Aorta (tissue), 5 donors: Measurements from ENCODE around the gene TNPO1. TPM values are rescaled to one million over a fixed set of nuclear protein-coding genes. Genes with fewer than 3 reads are reported as not detected.

ENCODE experiments used
- ATAC-seq: fragments of 200-7000 bp; cut with Tn5 transposase; one replicate; pipeline ENCODE4 v1.9.1; 2022; ENCODE audit warnings: moderate library complexity; ENCODE audit not compliant: low FRiP score
- DNase-seq, 2 donors: peaks; one replicate each; pipeline ENCODE4 v3.0.0-alpha.2; 2020
- H3K27ac ChIP-seq, 2 donors: one replicate each; pipeline ENCODE4 v1.5.1; 2013; ENCODE audit warnings: low read length in 2 of 2, mild to moderate bottlenecking in 2 of 2, moderate library complexity in 2 of 2, control low read depth in 1 of 2, inconsistent platforms in 1 of 2, low read depth in 1 of 2
- H3K27me3 ChIP-seq, 2 donors: one replicate each; pipeline ENCODE4 v1.6.1; 2013; ENCODE audit warnings: control low read depth in 1 of 2, low read length in 1 of 2, mild to moderate bottlenecking in 1 of 2, moderate library complexity in 1 of 2; ENCODE audit not compliant: insufficient read depth in 2 of 2, control insufficient read depth in 1 of 2
- H3K36me3 ChIP-seq, 2 donors: one replicate each; pipeline ENCODE4 v1.6.1; 2013; ENCODE audit warnings: control low read depth in 1 of 2, low read length in 1 of 2, mild to moderate bottlenecking in 1 of 2; ENCODE audit not compliant: insufficient read depth in 2 of 2, control insufficient read depth in 1 of 2
- H3K4me1 ChIP-seq, 2 donors: one replicate each; pipeline ENCODE4 v1.6.1; 2013; ENCODE audit warnings: low read length in 2 of 2, control low read depth in 1 of 2, mild to moderate bottlenecking in 1 of 2, moderate library complexity in 1 of 2; ENCODE audit not compliant: insufficient read depth in 2 of 2, control insufficient read depth in 1 of 2
- H3K4me3 ChIP-seq, 2 donors: one replicate each; pipeline ENCODE4 v1.5.1; 2013; ENCODE audit warnings: low read length in 2 of 2, control low read depth in 1 of 2, mild to moderate bottlenecking in 1 of 2
- H3K9me3 ChIP-seq: one replicate; pipeline ENCODE4 v1.6.1; 2013; ENCODE audit warnings: mild to moderate bottlenecking, low read length; ENCODE audit not compliant: control insufficient read depth
- WGBS, 2 donors: extraction: QIAGEN DNeasy Blood & Tissue Kit; methylation state at CpG; one replicate each; pipeline ENCODE4 v1.1.7; 2013; 5-methylcytosine and 5-hydroxymethylcytosine counted together
- intact Hi-C, 2 donors: fragments of 100-400 bp; cut with DNase I; formaldehyde crosslinking; loops; one replicate each; pipeline versions ENCODE4 v1.14.2 to v1.15.0; 2022
- polyA plus RNA-seq, 2 donors: library from polyadenylated mRNA; stranded (reverse); fragments of 200-250 nt; gene quantifications; one replicate each; pipeline ENCODE4 v1.2.3, GENCODE V29; 2013
- total RNA-seq, 2 donors: library from RNA; stranded (reverse); fragmentation: NEBNext Ultra II Directional; extraction: Animal tissue kit (Norgen Biotek cat#: 25700); gene quantifications; one replicate each; pipeline ENCODE4 v1.2.1, GENCODE V29; 2021
- donor health status: healthy with polysubstance abuse.
- donor health status: Bipolar disorder and iron deficiency.
- donor health status: DM: no; HTN: no; CAD: no.
- donor health status: DM: no; HTN: no; CAD: no.
- donor health status: DM: yes; HTN: yes; CAD: no.

Gene TNPO1
- total and polyA plus RNA-seq, 4 donors = 11.2 to 113 (median 53.1) TPM

- 93 to 94% methylated on average over 7 of the region's 7 CpGs for WGBS, 2 donors
- Histone ChIP-seq H3K4me3 (no peak overlapping the region), H3K27ac (no peak overlapping the region), H3K27me3 (no peaks in the 10 kb centered on the region), H3K9me3 (no peaks in the 10 kb centered on the region), H3K4me1 (no peaks in the 10 kb centered on the region), H3K36me3 (peaks cover 7 to 11% of the 10 kb centered on the region in 2 donors)
- intact Hi-C loops = no loop called here
- no peak for ATAC-seq
- no peak for DNase-seq
Observed at GRCh38 chr5:72882989-72883388, 66.5 kb downstream of the TNPO1 start.

GRCh38 chr5:72883850-72884249, 67.4 kb downstream of the TNPO1 start:
- Histone ChIP-seq H3K27me3 (no peaks in the 10 kb centered on the region), H3K36me3 (peaks cover 7 to 11% of the 10 kb centered on the region in 2 donors), H3K4me3 (no peak overlapping the region), H3K4me1 (no peaks in the 10 kb centered on the region), H3K27ac (no peak overlapping the region), H3K9me3 (no peaks in the 10 kb centered on the region)
- ATAC-seq (no peak), DNase-seq (no peak)
- intact Hi-C loops = no loop called here
- 94 to 95% methylated on average over 3 of the region's 3 CpGs for WGBS, 2 donors

GRCh38 chr5:72884892-72885291, 68.4 kb downstream of the TNPO1 start:
- WGBS, 2 donors = 93 to 95% methylated on average over 1 of the region's 1 CpG
- no peaks in the 10 kb centered on the region for H3K27me3 ChIP-seq
- intact Hi-C loops = no loop called here
- DNase-seq (no peak), ATAC-seq (no peak)
- no peak overlapping the region for H3K4me3 ChIP-seq
- peaks cover 7 to 11% of the 10 kb centered on the region in 2 donors for H3K36me3 ChIP-seq
- H3K4me1 ChIP-seq = no peaks in the 10 kb centered on the region
- no peaks in the 10 kb centered on the region for H3K9me3 ChIP-seq
- H3K27ac ChIP-seq = no peak overlapping the region

GRCh38 chr5:72885824-72886223, 69.4 kb downstream of the TNPO1 start:
- WGBS, 2 donors = 89 to 95% methylated on average over 4 of the region's 4 CpGs
- intact Hi-C loops = no loop called here

GRCh38 chr5:72888595-72888994, 72.1 kb downstream of the TNPO1 start:
- ATAC-seq = no peak
- Histone ChIP-seq H3K4me1 (no peaks in the 10 kb centered on the region), H3K4me3 (no peak overlapping the region), H3K27me3 (no peaks in the 10 kb centered on the region), H3K27ac (no peak overlapping the region), H3K36me3 (peaks cover 7 to 11% of the 10 kb centered on the region in 2 donors), H3K9me3 (no peaks in the 10 kb centered on the region)
- WGBS, 2 donors = 55 to 56% methylated on average over 2 of the region's 2 CpGs
- intact Hi-C loops = no loop called here
- no peak for DNase-seq

More at GRCh38 chr5:72885824-72886223, 69.4 kb downstream of the TNPO1 start:
- no peaks in the 10 kb centered on the region for H3K9me3 ChIP-seq
- no peak overlapping the region for H3K27ac ChIP-seq
- no peaks in the 10 kb centered on the region for H3K4me1 ChIP-seq
- peaks cover 7 to 11% of the 10 kb centered on the region in 2 donors for H3K36me3 ChIP-seq
- H3K4me3 ChIP-seq = no peak overlapping the region
- ATAC-seq (no peak), DNase-seq (no peak)
- no peaks in the 10 kb centered on the region for H3K27me3 ChIP-seq

GRCh38 chr5:72889324-72889723, 72.9 kb downstream of the TNPO1 start:
- no peak overlapping the region for H3K4me3 ChIP-seq
- no peak for DNase-seq
- H3K27me3 ChIP-seq = no peaks in the 10 kb centered on the region
- 97% methylated on average over 5 of the region's 5 CpGs for WGBS, 2 donors
- no peaks in the 10 kb centered on the region for H3K4me1 ChIP-seq
- ATAC-seq = no peak
- no peaks in the 10 kb centered on the region for H3K9me3 ChIP-seq
- no peak overlapping the region for H3K27ac ChIP-seq
- peaks cover 4 to 15% of the 10 kb centered on the region in 2 donors for H3K36me3 ChIP-seq
- intact Hi-C loops = no loop called here

GRCh38 chr5:72892846-72893245, 76.4 kb downstream of the TNPO1 start:
- H3K27ac ChIP-seq = no peak overlapping the region
- H3K9me3 ChIP-seq = no peaks in the 10 kb centered on the region
- no peak for ATAC-seq
- no peak for DNase-seq
- intact Hi-C loops = no loop called here
- H3K4me1 ChIP-seq = no peaks in the 10 kb centered on the region
- no peak overlapping the region for H3K4me3 ChIP-seq
- H3K36me3 ChIP-seq = peaks cover 0 to 4% of the 10 kb centered on the region in 2 donors
- no peaks in the 10 kb centered on the region for H3K27me3 ChIP-seq
- WGBS, 2 donors = 75 to 79% methylated on average over 4 of the region's 4 CpGs

- intact Hi-C loops = no loop called here
- Histone ChIP-seq H3K4me1 (no peaks in the 10 kb centered on the region), H3K4me3 (no peak overlapping the region), H3K27ac (no peak overlapping the region), H3K27me3 (no peaks in the 10 kb centered on the region), H3K9me3 (no peaks in the 10 kb centered on the region), H3K36me3 (peaks cover 0 to 4% of the 10 kb centered on the region in 2 donors)
- ATAC-seq = no peak
- 53 to 57% methylated on average over 2 of the region's 2 CpGs for WGBS, 2 donors
- no peak for DNase-seq
Observed at GRCh38 chr5:72895758-72896157, 79.3 kb downstream of the TNPO1 start.

- ATAC-seq (no peak), DNase-seq (no peak)
- intact Hi-C loops = no loop called here
- Histone ChIP-seq H3K27ac (no peak overlapping the region), H3K4me1 (no peaks in the 10 kb centered on the region), H3K9me3 (no peaks in the 10 kb centered on the region), H3K27me3 (no peaks in the 10 kb centered on the region), H3K4me3 (no peak overlapping the region), H3K36me3 (peaks cover 2 to 12% of the 10 kb centered on the region in 2 donors)
Observed at GRCh38 chr5:72906806-72907205, 90.3 kb downstream of the TNPO1 start.
